ENCODE measurements around the gene SPATS2.

SPATS2 gene

GRCh38 chr12:49489154-49489553 lies 121.9 kb downstream of the SPATS2 start:
- no peak overlapping the region for H3K4me2 ChIP-seq (ENCODE audit: low read length)
- no peaks in the 10 kb centered on the region for H3K4me1 ChIP-seq (ENCODE audit: control insufficient read depth, low read length)
- TF ChIP-seq CTCF (IDR thresholded peaks at IDR 0.05; ENCODE audit: low read depth, low read length, poor library complexity, severe bottlenecking): no peak
- no peak for TF ChIP-seq EZH2phosphoT487 (IDR thresholded peaks at IDR 0.05; ENCODE audit: borderline replicate concordance, low read length)

GRCh38 chr12:49489720-49490119 lies 122.5 kb downstream of the SPATS2 start:
- Histone ChIP-seq H3K9me3 (ENCODE audit: control insufficient read depth, insufficient read depth, low read length) (no peaks in the 10 kb centered on the region), H3K4me3 (ENCODE audit: low read length) (no peak overlapping the region), H3K4me1 (ENCODE audit: control insufficient read depth, low read length) (no peaks in the 10 kb centered on the region), H4K20me1 (ENCODE audit: control insufficient read depth, insufficient read depth, low read depth, low read length) (no peaks in the 10 kb centered on the region), H3F3A (ENCODE audit: control insufficient read depth, insufficient read depth) (peaks cover 2% of the 10 kb centered on the region; the same call in 1 of the 2 replicates), H3K79me2 (ENCODE audit: control insufficient read depth, low read length) (no peaks in the 10 kb centered on the region), H3K27me3 (ENCODE audit: control insufficient read depth, low read length) (no peaks in the 10 kb centered on the region), H3K4me2 (ENCODE audit: low read length) (no peak overlapping the region), H3K27ac (ENCODE audit: low read depth, low read length) (no peak overlapping the region), H3K36me3 (ENCODE audit: control insufficient read depth, low read length) (peaks cover 7% of the 10 kb centered on the region), H3K9me2 (replicated peaks; ENCODE audit: control insufficient read depth, low read length) (no peaks in the 10 kb centered on the region)
- TF ChIP-seq EZH2phosphoT487 (IDR thresholded peaks at IDR 0.05; ENCODE audit: borderline replicate concordance, low read length): no peak
- TF ChIP-seq CTCF (IDR thresholded peaks at IDR 0.05; ENCODE audit: low read depth, low read length, poor library complexity, severe bottlenecking): no peak

More at GRCh38 chr12:49489154-49489553, 121.9 kb downstream of the SPATS2 start:
- no peaks in the 10 kb centered on the region for H3K79me2 ChIP-seq (ENCODE audit: control insufficient read depth, low read length)
- 0 out of 2 replicates have a peak, but pooled peaks cover 4% of the 10 kb centered on the region for H3K36me3 ChIP-seq (ENCODE audit: control insufficient read depth, low read length)
- H3F3A ChIP-seq (ENCODE audit: control insufficient read depth, insufficient read depth): peaks cover 2% of the 10 kb centered on the region; the same call in 1 of the 2 replicates
- H4K20me1 ChIP-seq (ENCODE audit: control insufficient read depth, insufficient read depth, low read depth, low read length): no peaks in the 10 kb centered on the region
- H3K9me3 ChIP-seq (ENCODE audit: control insufficient read depth, insufficient read depth, low read length): no peaks in the 10 kb centered on the region
- no peaks in the 10 kb centered on the region for H3K27me3 ChIP-seq (ENCODE audit: control insufficient read depth, low read length)
- no peak overlapping the region for H3K4me3 ChIP-seq (ENCODE audit: low read length)
- H3K27ac ChIP-seq (ENCODE audit: low read depth, low read length): no peak overlapping the region
- no peaks in the 10 kb centered on the region for H3K9me2 ChIP-seq (replicated peaks; ENCODE audit: control insufficient read depth, low read length)

GRCh38 chr12:49491823-49492222 lies 124.6 kb downstream of the SPATS2 start:
- H3K27me3 ChIP-seq (ENCODE audit: control insufficient read depth, low read length): no peaks in the 10 kb centered on the region
- H3K36me3 ChIP-seq (ENCODE audit: control insufficient read depth, low read length): peaks cover 15% of the 10 kb centered on the region
- H4K20me1 ChIP-seq (ENCODE audit: control insufficient read depth, insufficient read depth, low read depth, low read length): no peaks in the 10 kb centered on the region
- no peaks in the 10 kb centered on the region for H3K9me2 ChIP-seq (replicated peaks; ENCODE audit: control insufficient read depth, low read length)
- no peaks in the 10 kb centered on the region for H3K4me1 ChIP-seq (ENCODE audit: control insufficient read depth, low read length)
- H3K4me2 ChIP-seq (ENCODE audit: low read length): no peak overlapping the region
- no peak overlapping the region for H3K27ac ChIP-seq (ENCODE audit: low read depth, low read length)
- H3K4me3 ChIP-seq (ENCODE audit: low read length): no peak overlapping the region
- TF ChIP-seq CTCF (IDR thresholded peaks at IDR 0.05; ENCODE audit: low read depth, low read length, poor library complexity, severe bottlenecking): no peak
- no peak for TF ChIP-seq EZH2phosphoT487 (IDR thresholded peaks at IDR 0.05; ENCODE audit: borderline replicate concordance, low read length)
- H3K9me3 ChIP-seq (ENCODE audit: control insufficient read depth, insufficient read depth, low read length): no peaks in the 10 kb centered on the region
- H3F3A ChIP-seq (ENCODE audit: control insufficient read depth, insufficient read depth): peaks cover 2% of the 10 kb centered on the region; the same call in 1 of the 2 replicates
- no peaks in the 10 kb centered on the region for H3K79me2 ChIP-seq (ENCODE audit: control insufficient read depth, low read length)
